ENCODE measurements around the gene QRICH1.

QRICH1 gene

GRCh38 chr3:49001155-49001554 lies 92.7 kb downstream of the QRICH1 start:
- H3K27me3 ChIP-seq (ENCODE audit: control insufficient read depth, insufficient read depth, low read length) = no peaks in the 10 kb centered on the region
- H3K4me1 ChIP-seq (ENCODE audit: control insufficient read depth, low read depth, low read length) = peaks cover 3% of the 10 kb centered on the region
- no peaks in the 10 kb centered on the region for H3K36me3 ChIP-seq (ENCODE audit: control insufficient read depth, low read depth, low read length)
- H3K9me3 ChIP-seq (ENCODE audit: control insufficient read depth, low read depth, low read length) = no peaks in the 10 kb centered on the region
- no peak overlapping the region for H3K9ac ChIP-seq (ENCODE audit: low read length)
- H3K4me3 ChIP-seq (ENCODE audit: low read length) = no peak overlapping the region
- H3K27ac ChIP-seq (ENCODE audit: low read length) = no peak overlapping the region

- Histone ChIP-seq H3K9ac (ENCODE audit: low read length) (no peak overlapping the region), H3K9me3 (ENCODE audit: control insufficient read depth, low read depth, low read length) (no peaks in the 10 kb centered on the region), H3K36me3 (ENCODE audit: control insufficient read depth, low read depth, low read length) (no peaks in the 10 kb centered on the region), H3K27me3 (ENCODE audit: control insufficient read depth, insufficient read depth, low read length) (no peaks in the 10 kb centered on the region), H3K4me3 (ENCODE audit: low read length) (no peak overlapping the region), H3K27ac (ENCODE audit: low read length) (no peak overlapping the region), H3K4me1 (ENCODE audit: control insufficient read depth, low read depth, low read length) (peaks cover 3% of the 10 kb centered on the region)
Observed at GRCh38 chr3:48999085-48999858, 94.6 kb downstream of the QRICH1 start.

DNA sequence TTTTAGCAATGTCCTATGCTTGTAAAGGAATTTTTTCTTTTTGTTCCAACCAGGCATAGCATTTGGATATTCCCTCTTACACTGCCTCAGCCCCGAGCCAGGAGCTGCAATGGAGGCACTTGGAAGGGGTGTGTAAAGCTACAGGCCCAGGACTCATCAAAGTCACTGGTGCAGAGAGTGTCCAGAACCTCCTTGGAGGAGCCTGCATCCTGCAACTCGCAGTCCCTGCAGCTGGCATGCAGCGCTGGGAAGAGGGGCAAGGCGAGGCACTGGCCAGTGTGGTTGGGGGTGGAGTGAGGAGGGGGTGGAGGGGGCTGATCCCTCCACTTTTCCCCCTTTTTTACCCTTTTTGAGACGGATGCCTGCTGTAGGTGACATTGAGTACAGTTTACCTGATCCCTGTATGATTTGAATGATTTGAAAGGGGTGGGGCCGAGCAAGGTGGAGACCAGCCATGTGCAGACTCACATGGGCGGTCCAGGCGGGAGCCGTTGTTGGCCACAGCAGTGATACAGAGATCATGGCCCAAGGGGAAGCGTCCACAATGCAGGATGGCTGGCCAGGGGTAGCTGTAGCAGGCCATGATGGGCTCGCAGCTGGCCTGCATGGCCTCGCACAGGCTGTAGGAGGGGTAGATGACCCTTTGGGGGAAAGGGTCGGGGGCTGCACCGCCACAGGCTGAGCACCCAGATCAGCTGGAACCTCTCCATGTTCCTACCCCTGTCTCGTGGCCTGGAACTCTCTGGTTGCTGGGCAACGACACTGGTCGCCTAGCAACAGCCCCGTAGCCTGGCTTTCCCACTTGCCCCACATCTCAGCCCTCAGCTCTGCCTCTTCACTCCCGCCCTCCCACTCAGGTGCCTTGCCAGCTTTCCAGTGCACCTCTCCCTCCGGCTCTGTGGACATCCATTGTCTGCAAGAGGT lies 95.9 kb downstream of the QRICH1 start:
- Histone ChIP-seq H3K27me3 (ENCODE audit: control insufficient read depth, insufficient read depth, low read length) (no peaks in the 10 kb centered on the region), H3K36me3 (ENCODE audit: control insufficient read depth, low read depth, low read length) (no peaks in the 10 kb centered on the region), H3K9me3 (ENCODE audit: control insufficient read depth, low read depth, low read length) (no peaks in the 10 kb centered on the region), H3K9ac (ENCODE audit: low read length) (no peak overlapping the region), H3K4me1 (ENCODE audit: control insufficient read depth, low read depth, low read length) (peaks cover 3% of the 10 kb centered on the region), H3K4me3 (ENCODE audit: low read length) (no peak overlapping the region), H3K27ac (ENCODE audit: low read length) (no peak overlapping the region)

- H3K4me3 ChIP-seq (ENCODE audit: low read length) = no peak overlapping the region
- H3K4me1 ChIP-seq (ENCODE audit: control insufficient read depth, low read depth, low read length) = peaks cover 3% of the 10 kb centered on the region
- no peaks in the 10 kb centered on the region for H3K36me3 ChIP-seq (ENCODE audit: control insufficient read depth, low read depth, low read length)
- H3K27me3 ChIP-seq (ENCODE audit: control insufficient read depth, insufficient read depth, low read length) = no peaks in the 10 kb centered on the region
- no peaks in the 10 kb centered on the region for H3K9me3 ChIP-seq (ENCODE audit: control insufficient read depth, low read depth, low read length)
- H3K27ac ChIP-seq (ENCODE audit: low read length) = no peak overlapping the region
- H3K9ac ChIP-seq (ENCODE audit: low read length) = no peak overlapping the region
Observed at GRCh38 chr3:48997102-48997635, 96.7 kb downstream of the QRICH1 start.

- H3K4me1 ChIP-seq (ENCODE audit: control insufficient read depth, low read depth, low read length) = peaks cover 4% of the 10 kb centered on the region
- H3K4me3 ChIP-seq (ENCODE audit: low read length) = no peak overlapping the region
- no peak overlapping the region for H3K9ac ChIP-seq (ENCODE audit: low read length)
- no peaks in the 10 kb centered on the region for H3K27me3 ChIP-seq (ENCODE audit: control insufficient read depth, insufficient read depth, low read length)
- H3K27ac ChIP-seq (ENCODE audit: low read length) = no peak overlapping the region
- H3K36me3 ChIP-seq (ENCODE audit: control insufficient read depth, low read depth, low read length) = no peaks in the 10 kb centered on the region
- no peaks in the 10 kb centered on the region for H3K9me3 ChIP-seq (ENCODE audit: control insufficient read depth, low read depth, low read length)
Observed at GRCh38 chr3:48996640-48997039, 97.2 kb downstream of the QRICH1 start.

DNA sequence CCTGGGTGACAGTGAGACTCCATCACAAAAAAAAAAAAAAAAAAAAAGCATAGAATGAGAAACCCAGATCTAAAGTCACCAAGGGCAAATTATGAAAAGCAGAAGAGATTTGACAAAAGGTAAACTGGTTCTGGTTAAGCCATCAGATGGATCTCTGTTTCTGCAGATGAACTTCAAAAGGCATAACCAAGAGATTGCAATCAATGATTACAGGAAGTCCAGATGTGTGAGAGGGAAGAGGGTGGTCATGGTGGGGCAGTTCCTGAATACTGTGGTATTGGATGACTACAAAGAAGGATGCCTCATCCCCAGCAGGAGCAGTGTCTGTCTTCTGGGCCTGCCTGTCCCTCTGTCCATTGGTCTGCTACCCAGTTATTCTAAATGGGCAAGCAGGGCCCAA lies 100.0 kb downstream of the QRICH1 start:
- no peak overlapping the region for H3K9ac ChIP-seq (ENCODE audit: low read length)
- no peak overlapping the region for H3K27ac ChIP-seq (ENCODE audit: low read length)
- no peaks in the 10 kb centered on the region for H3K36me3 ChIP-seq (ENCODE audit: control insufficient read depth, low read depth, low read length)
- no peaks in the 10 kb centered on the region for H3K9me3 ChIP-seq (ENCODE audit: control insufficient read depth, low read depth, low read length)
- H3K27me3 ChIP-seq (ENCODE audit: control insufficient read depth, insufficient read depth, low read length) = no peaks in the 10 kb centered on the region
- H3K4me1 ChIP-seq (ENCODE audit: control insufficient read depth, low read depth, low read length) = peaks cover 13% of the 10 kb centered on the region
- no peak overlapping the region for H3K4me3 ChIP-seq (ENCODE audit: low read length)

GRCh38 chr3:48991851-48992545 lies 101.9 kb downstream of the QRICH1 start:
- Histone ChIP-seq H3K4me3 (ENCODE audit: low read length) (peak overlapping the region; percentile 92), H3K27me3 (ENCODE audit: control insufficient read depth, insufficient read depth, low read length) (no peaks in the 10 kb centered on the region), H3K9ac (ENCODE audit: low read length) (no peak overlapping the region), H3K9me3 (ENCODE audit: control insufficient read depth, low read depth, low read length) (no peaks in the 10 kb centered on the region), H3K27ac (ENCODE audit: low read length) (no peak overlapping the region), H3K4me1 (ENCODE audit: control insufficient read depth, low read depth, low read length) (peaks cover 13% of the 10 kb centered on the region), H3K36me3 (ENCODE audit: control insufficient read depth, low read depth, low read length) (no peaks in the 10 kb centered on the region)

DNA sequence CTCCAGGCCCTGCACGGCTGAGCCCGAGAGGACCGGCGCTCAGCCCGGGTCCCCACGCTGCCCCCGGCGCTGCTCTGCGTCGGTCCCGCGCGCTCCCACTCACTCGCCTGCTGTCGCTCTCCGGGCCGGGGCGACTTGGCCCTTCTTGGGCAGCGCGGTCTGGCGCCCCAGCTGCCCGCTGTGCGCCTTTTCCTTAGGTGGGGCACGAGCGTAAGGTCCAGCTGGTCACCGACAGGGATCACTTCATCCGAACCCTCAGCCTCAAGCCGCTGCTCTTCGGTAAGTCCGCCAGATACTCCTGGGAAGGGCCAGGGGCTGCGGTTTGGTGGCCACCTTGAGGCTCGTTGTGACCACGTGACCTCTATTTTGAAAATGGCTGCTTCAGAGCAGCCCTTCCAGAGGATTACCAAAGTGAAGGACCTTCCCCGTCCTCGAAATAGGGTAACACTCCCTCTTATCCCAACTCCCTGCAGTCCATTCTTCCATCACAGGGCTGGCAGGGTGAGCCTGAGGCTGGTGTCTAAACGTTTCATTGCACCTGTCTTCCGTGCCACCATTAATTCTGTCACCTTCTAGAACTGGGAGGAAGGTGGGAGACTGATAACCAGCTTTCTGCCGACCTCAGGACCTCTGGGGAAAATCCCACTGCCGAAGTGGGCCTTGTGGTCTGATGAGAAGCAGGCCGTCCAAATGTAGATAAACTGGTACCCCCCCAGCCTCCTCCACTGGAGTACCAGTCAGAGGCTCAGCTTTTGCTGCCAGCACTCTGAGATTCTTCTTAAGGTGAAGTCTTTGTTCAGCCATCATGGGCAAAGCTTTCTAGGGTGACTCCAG lies 103.0 kb downstream of the QRICH1 start:
- Histone ChIP-seq H3K27ac (ENCODE audit: low read length) (peak overlapping the region; percentile 4), H3K36me3 (ENCODE audit: control insufficient read depth, low read depth, low read length) (peaks cover 10% of the 10 kb centered on the region), H3K4me3 (ENCODE audit: low read length) (peak overlapping the region; percentile 92), H3K4me1 (ENCODE audit: control insufficient read depth, low read depth, low read length) (peaks cover 13% of the 10 kb centered on the region), H3K9ac (ENCODE audit: low read length) (peak overlapping the region; percentile 77), H3K9me3 (ENCODE audit: control insufficient read depth, low read depth, low read length) (no peaks in the 10 kb centered on the region), H3K27me3 (ENCODE audit: control insufficient read depth, insufficient read depth, low read length) (no peaks in the 10 kb centered on the region)

- H3K4me3 ChIP-seq (ENCODE audit: low read length) = peak within 1 kb of the TSS; percentile 92
- H3K9ac ChIP-seq (ENCODE audit: low read length) = peak within 1 kb of the TSS; percentile 77
- peaks cover 13% of the 10 kb centered on the region for H3K4me1 ChIP-seq (ENCODE audit: control insufficient read depth, low read depth, low read length)
- no peaks in the 10 kb centered on the region for H3K9me3 ChIP-seq (ENCODE audit: control insufficient read depth, low read depth, low read length)
- no peaks in the 10 kb centered on the region for H3K27me3 ChIP-seq (ENCODE audit: control insufficient read depth, insufficient read depth, low read length)
- H3K27ac ChIP-seq (ENCODE audit: low read length) = peak within 1 kb of the TSS; percentile 51
- H3K36me3 ChIP-seq (ENCODE audit: control insufficient read depth, low read depth, low read length) = peaks cover 14% of the 10 kb centered on the region
Observed at GRCh38 chr3:48989796-48990635, 103.9 kb downstream of the QRICH1 start, which contains the start of gene P4HTM. P4HTM (plus strand) TSS chr3:48990241; CDS start chr3:48990257, 16 bp downstream.
